Smooth muscle cell of bladder (primary cell): ENCODE measurements around the gene MSTN. TPM values are rescaled to one million over a fixed set of nuclear protein-coding genes. Genes with fewer than 3 reads are reported as not detected.

ENCODE experiments used
- total RNA-seq: library from RNA; depleted of rRNA; stranded (reverse); fragments of >200 nt; gene quantifications from 2 replicates; pipeline ENCODE4 v1.2.3, GENCODE V29; 2014

MSTN gene
- 0.09 and 0.14 TPM in 2 replicates for total RNA-seq

DNA sequence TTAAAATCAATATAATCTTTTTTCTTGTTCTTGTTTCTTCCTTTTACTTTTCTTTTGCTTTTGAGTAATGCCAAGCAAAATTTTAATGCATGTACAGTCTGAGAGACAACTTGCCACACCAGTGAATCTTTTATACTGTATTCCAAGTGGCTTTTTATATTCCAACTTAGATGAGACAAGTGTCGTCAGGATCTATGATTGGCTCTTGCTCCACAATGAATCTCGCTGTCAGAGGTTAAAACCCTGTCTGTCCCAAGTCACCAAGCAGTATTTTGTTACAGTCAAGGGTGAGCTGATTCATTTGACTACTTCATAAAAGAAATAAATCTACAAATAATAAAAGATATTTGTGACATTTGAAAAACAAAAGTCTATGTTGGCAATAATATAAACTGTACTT lies at the start of gene MSTN:
Gene MSTN, minus strand, starts transcription at position 129 of the 400 bp plus-strand sequence. CDS start 133 bp downstream, outside the sequence.

